Islet precursor cell (in vitro differentiated cells): ENCODE results near the gene STRA6.
"Not testable (repeated sequence)": the region's sequence is repeated elsewhere in the genome, so short reads cannot be mapped to it uniquely, and the experiment has no call there.

Experiments
- DNase-seq: peaks from one replicate; pipeline ENCODE4 v3.0.0-alpha.2; 2018

The STRA6 gene

GRCh38 chr15:74179983-74180880 lies 22.4 kb downstream of the STRA6 start:
- DNase-seq: no peak

- DNase-seq: no peak
These were observed 23.3 kb downstream of the STRA6 start for GRCh38 chr15:74179101-74179841.

- DNase-seq: no peak
These were observed 24.1 kb downstream of the STRA6 start for GRCh38 chr15:74178326-74179100.

- DNase-seq: no peak
These were observed 26.0 kb downstream of the STRA6 start for GRCh38 chr15:74176262-74177214.

- peak; percentile 47 for DNase-seq
These were observed 27.1 kb downstream of the STRA6 start for GRCh38 chr15:74175271-74176191.

GRCh38 chr15:74174958-74175253 lies 27.7 kb downstream of the STRA6 start:
- DNase-seq: peak; percentile 45

- DNase-seq: peak; percentile 52
These were observed 28.2 kb downstream of the STRA6 start for GRCh38 chr15:74174219-74174957.

- peak; percentile 43 for DNase-seq
These were observed 29.0 kb downstream of the STRA6 start, which contains the start of gene ISLR for GRCh38 chr15:74173380-74174218. Gene ISLR (plus strand): TSS chr15:74173710. CDS start chr15:74174859, 1,149 bp downstream.

GRCh38 chr15:74172701-74173379 lies 29.7 kb downstream of the STRA6 start:
- peak; percentile 53 for DNase-seq

GRCh38 chr15:74171965-74172541 lies 30.5 kb downstream of the STRA6 start:
- peak; percentile 37 for DNase-seq

GRCh38 chr15:74170875-74171578 lies 31.6 kb downstream of the STRA6 start:
- DNase-seq: peak; percentile 43

GRCh38 chr15:74170071-74170844 lies 32.3 kb downstream of the STRA6 start:
- DNase-seq: peak; percentile 30

GRCh38 chr15:74168711-74169126 lies 33.9 kb downstream of the STRA6 start:
- no peak for DNase-seq

- DNase-seq: peak; percentile 52
These were observed 34.7 kb downstream of the STRA6 start for GRCh38 chr15:74167891-74168331.

- DNase-seq: no peak
These were observed 37.1 kb downstream of the STRA6 start for GRCh38 chr15:74165461-74165860.

- not testable (repeated sequence) for DNase-seq
These were observed 40.4 kb downstream of the STRA6 start for GRCh38 chr15:74162195-74162536.

- not testable (repeated sequence) for DNase-seq
These were observed 42.2 kb downstream of the STRA6 start for GRCh38 chr15:74160390-74160789.
